Nephron (organoid): ENCODE results near the gene SLC1A2.

ENCODE experiments used
- H3K27ac Mint-ChIP-seq, 3 experiments: 2 replicates each; pipeline ENCODE4 v1.8.0; 2020; ENCODE audit warnings: mixed read lengths in 3 of 3, mild to moderate bottlenecking in 2 of 3, moderate library complexity in 1 of 3
- H3K27me3 Mint-ChIP-seq: 2 replicates; pipeline ENCODE4 v1.8.0; 2021; ENCODE audit warnings: low read depth, mild to moderate bottlenecking, moderate library complexity, mixed read lengths
- H3K36me3 Mint-ChIP-seq: 2 replicates; pipeline ENCODE4 v1.8.0; 2020; ENCODE audit warnings: low read depth, mixed read lengths
- H3K4me1 Mint-ChIP-seq: 2 replicates; pipeline ENCODE4 v1.8.0; 2020; ENCODE audit warnings: mixed read lengths
- H3K4me3 Mint-ChIP-seq, 3 experiments: 2 replicates each; pipeline ENCODE4 v1.8.0; 2020; ENCODE audit warnings: mild to moderate bottlenecking in 3 of 3, mixed read lengths in 3 of 3, moderate library complexity in 2 of 3
- H3K9me3 Mint-ChIP-seq: 2 replicates; pipeline ENCODE4 v1.8.0; 2020; ENCODE audit warnings: mixed read lengths
- CTCF ChIP-seq, 3 experiments: fragments of 200-600 bp; sonication (generic); IDR thresholded peaks; one replicate each; pipeline ENCODE4 v1.5.0; 2021; ENCODE audit warnings: antibody characterized with exemption in 3 of 3; ENCODE audit not compliant: unreplicated experiment in 3 of 3

Gene SLC1A2

GRCh38 chr11:35413598-35413997, 5.8 kb downstream of the SLC1A2 start:
- no peak overlapping the region for H3K27ac Mint-ChIP-seq
- no peaks in the 10 kb centered on the region for H3K36me3 Mint-ChIP-seq
- peaks cover 19% of the 10 kb centered on the region for H3K4me1 Mint-ChIP-seq
- TF ChIP-seq CTCF (IDR thresholded peaks at IDR 0.05; ENCODE audit: unreplicated experiment in 3 of 3), result no peak
- no peaks in the 10 kb centered on the region for H3K9me3 Mint-ChIP-seq
- no peak overlapping the region for H3K4me3 Mint-ChIP-seq
- peaks cover 67% of the 10 kb centered on the region for H3K27me3 Mint-ChIP-seq

GRCh38 chr11:35412285-35412684, 7.1 kb downstream of the SLC1A2 start:
- peak; percentile 44 to 61 (median 44) for TF ChIP-seq CTCF (IDR thresholded peaks at IDR 0.05; ENCODE audit: unreplicated experiment in 3 of 3)
- no peak overlapping the region for H3K27ac Mint-ChIP-seq
- no peaks in the 10 kb centered on the region for H3K9me3 Mint-ChIP-seq
- H3K36me3 Mint-ChIP-seq, result no peaks in the 10 kb centered on the region
- H3K4me1 Mint-ChIP-seq, result peaks cover 16% of the 10 kb centered on the region
- no peak overlapping the region for H3K4me3 Mint-ChIP-seq
- H3K27me3 Mint-ChIP-seq, result peaks cover 54% of the 10 kb centered on the region

DNA sequence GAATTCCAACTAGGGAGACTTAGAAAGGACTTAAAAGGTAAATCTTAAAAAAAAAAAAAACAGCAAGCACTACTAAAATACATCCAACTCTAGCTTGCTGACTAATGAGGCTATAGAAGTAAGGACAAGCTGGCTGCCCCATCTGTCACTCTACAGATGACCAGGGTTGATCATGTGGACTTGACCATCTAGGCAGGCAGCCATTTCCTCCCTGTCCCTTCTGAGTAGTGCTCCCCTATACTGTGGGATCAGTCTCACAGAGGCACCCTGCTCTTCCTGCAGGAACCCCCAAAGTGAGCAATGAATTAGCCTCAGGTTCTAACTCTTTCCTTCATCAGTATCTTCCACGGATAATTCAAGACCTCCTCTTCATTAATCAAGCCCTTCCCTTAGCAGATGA, 12.3 kb downstream of the SLC1A2 start:
- Mint-ChIP-seq H3K4me3 (no peak overlapping the region), H3K9me3 (no peaks in the 10 kb centered on the region), H3K36me3 (no peaks in the 10 kb centered on the region), H3K27ac (no peak overlapping the region), H3K27me3 (peaks cover 6% of the 10 kb centered on the region), H3K4me1 (no peaks in the 10 kb centered on the region)
- TF ChIP-seq CTCF (IDR thresholded peaks at IDR 0.05; ENCODE audit: unreplicated experiment in 3 of 3), result no peak

DNA sequence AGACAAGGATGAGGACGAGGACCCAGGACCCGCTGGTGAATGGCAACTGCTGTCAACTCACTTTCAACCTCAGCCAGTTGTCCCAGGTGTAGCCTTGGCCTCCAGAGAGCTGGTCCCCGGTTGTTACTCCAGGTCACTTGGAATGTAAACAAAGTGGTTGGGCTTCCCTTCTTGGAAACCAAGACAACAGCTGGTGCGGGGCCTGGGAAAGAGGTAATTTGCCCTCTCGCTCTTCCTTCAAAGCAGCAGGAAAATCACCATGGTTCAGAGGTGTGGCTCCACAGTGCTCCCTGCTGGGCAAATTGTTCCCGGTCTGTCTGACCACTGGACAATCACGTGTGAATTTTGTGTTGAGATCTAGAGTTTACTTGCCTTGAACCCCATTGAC, 15.0 kb downstream of the SLC1A2 start:
- H3K9me3 Mint-ChIP-seq, result peaks cover 2% of the 10 kb centered on the region
- peak in 1 of 3 experiments; percentile 24 for TF ChIP-seq CTCF (IDR thresholded peaks at IDR 0.05; ENCODE audit: unreplicated experiment in 3 of 3)
- no peaks in the 10 kb centered on the region for H3K4me1 Mint-ChIP-seq
- H3K36me3 Mint-ChIP-seq, result no peaks in the 10 kb centered on the region
- no peaks in the 10 kb centered on the region for H3K27me3 Mint-ChIP-seq
- no peak overlapping the region for H3K4me3 Mint-ChIP-seq
- no peak overlapping the region for H3K27ac Mint-ChIP-seq

GRCh38 chr11:35403765-35404387, 15.5 kb downstream of the SLC1A2 start:
- no peak for TF ChIP-seq CTCF (IDR thresholded peaks at IDR 0.05; ENCODE audit: unreplicated experiment in 3 of 3)
- no peak overlapping the region for H3K27ac Mint-ChIP-seq
- H3K36me3 Mint-ChIP-seq, result no peaks in the 10 kb centered on the region
- no peaks in the 10 kb centered on the region for H3K27me3 Mint-ChIP-seq
- no peaks in the 10 kb centered on the region for H3K4me1 Mint-ChIP-seq
- H3K4me3 Mint-ChIP-seq, result no peak overlapping the region
- peaks cover 2% of the 10 kb centered on the region for H3K9me3 Mint-ChIP-seq
